Epithelial cell of esophagus (primary cell): ENCODE measurements around the gene SCAMP4.

Source experiments
- DNase-seq: peaks from one replicate; pipeline ENCODE4 v3.0.0; 2010; ENCODE audit warnings: low read depth
- H3K4me3 ChIP-seq: 2 replicates; pipeline ENCODE4 v1.5.1; 2011; ENCODE audit warnings: mild to moderate bottlenecking, low read length, control low read depth
- CTCF ChIP-seq: IDR thresholded peaks from 2 replicates; pipeline ENCODE4 v1.5.1; 2011; ENCODE audit warnings: low read depth, mild to moderate bottlenecking, low read length, control low read depth, inconsistent platforms; ENCODE audit not compliant: insufficient read depth; ENCODE audit errors: missing control alignments

SCAMP4 gene

GRCh38 chr19:1975162-1975480, 69.9 kb downstream of the SCAMP4 start:
- TF ChIP-seq CTCF: no peak
- H3K4me3 ChIP-seq: no peak overlapping the region
- no peak for DNase-seq
